ENCODE results near the gene DPP6. TPM values are rescaled to one million over a fixed set of nuclear protein-coding genes. Genes with fewer than 3 reads are reported as not detected.
"Not testable (repeated sequence)": the region's sequence is repeated elsewhere in the genome, so short reads cannot be mapped to it uniquely, and the experiment has no call there.

DPP6 gene
- total RNA-seq, 4 donors from 2014 or later = 0.60 to 1.7 (median 1.6) TPM; not detected in 1

DNA sequence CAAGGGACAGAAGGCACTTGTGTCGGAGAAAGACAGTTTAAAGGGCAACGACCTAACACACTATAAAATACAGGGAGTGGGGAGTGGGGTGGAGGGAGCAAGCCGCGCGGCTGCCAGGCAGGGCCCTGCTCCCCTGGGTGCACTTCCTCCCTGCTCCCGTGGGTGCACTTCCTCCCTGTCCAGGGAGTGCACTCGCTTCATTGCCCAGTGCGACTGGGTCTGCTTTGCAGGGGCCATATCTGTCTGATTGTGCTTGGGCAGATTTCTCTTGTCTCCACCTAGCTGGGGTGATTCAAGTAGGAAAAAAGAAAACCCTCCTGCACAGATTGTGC lies 94.5 kb downstream of the DPP6 start:
- not testable (repeated sequence) for H3K27ac ChIP-seq; H3K9me3 ChIP-seq; H3K36me3 ChIP-seq; H3K4me3 ChIP-seq; DNase-seq (ENCODE audit: low spot score in 2 of 2); H3K4me1 ChIP-seq; H3K27me3 ChIP-seq
- WGBS, 2 donors = 39% methylated on average over 3 of the region's 8 CpGs; no CpG with 5 or more reads in 1 of the 2 donors

- not testable (repeated sequence) for H3K4me3 ChIP-seq; H3K27me3 ChIP-seq; H3K4me1 ChIP-seq; H3K36me3 ChIP-seq; H3K27ac ChIP-seq; H3K9me3 ChIP-seq; DNase-seq (ENCODE audit: low spot score in 2 of 2)
- WGBS, 2 donors = 75 to 89% methylated on average over 9 of the region's 10 CpGs
Measured at GRCh38 chr7:154148791-154149516, 96.8 kb downstream of the DPP6 start.

- H3K4me3 ChIP-seq; H3K4me1 ChIP-seq; DNase-seq (ENCODE audit: low spot score in 2 of 2); H3K27ac ChIP-seq; H3K9me3 ChIP-seq; H3K27me3 ChIP-seq; H3K36me3 ChIP-seq: not testable (repeated sequence)
- 86 to 92% methylated on average over 9 of the region's 9 CpGs for WGBS, 2 donors
Measured at GRCh38 chr7:154150656-154151055, 98.5 kb downstream of the DPP6 start.

DNA sequence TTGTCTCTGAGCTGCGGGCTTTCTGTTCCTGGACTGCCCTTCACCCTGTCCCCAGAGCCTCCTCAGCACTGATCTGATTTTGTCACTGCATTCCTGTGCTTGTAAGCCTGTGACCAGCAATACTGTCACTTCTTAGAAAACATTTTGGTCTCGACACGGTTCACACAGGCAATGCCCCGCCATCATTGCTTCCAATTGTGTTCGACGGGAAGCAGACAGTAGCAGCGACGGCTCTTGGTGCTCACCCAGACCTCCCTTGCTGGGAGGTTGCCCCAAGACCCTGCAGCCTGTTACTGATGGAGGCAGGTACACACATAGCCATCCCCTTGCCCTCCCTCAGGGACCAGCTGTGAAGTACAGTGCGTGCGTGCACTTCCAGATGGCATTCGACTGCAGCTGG lies 99.1 kb downstream of the DPP6 start:
- H3K27me3 ChIP-seq = not testable (repeated sequence)
- WGBS, 2 donors = 82 to 86% methylated on average over 11 of the region's 11 CpGs

GRCh38 chr7:154155928-154156327 lies 103.7 kb downstream of the DPP6 start:
- H3K4me3 ChIP-seq; DNase-seq (ENCODE audit: low spot score in 2 of 2); H3K4me1 ChIP-seq; H3K27me3 ChIP-seq; H3K9me3 ChIP-seq; H3K36me3 ChIP-seq; H3K27ac ChIP-seq: not testable (repeated sequence)
- WGBS, 2 donors = 70 to 78% methylated on average over 2 to 3 of the region's 3 CpGs

More for the DNA sequence above, 99.1 kb downstream of the DPP6 start:
- not testable (repeated sequence) for DNase-seq (ENCODE audit: low spot score in 2 of 2); H3K27ac ChIP-seq; H3K9me3 ChIP-seq; H3K4me3 ChIP-seq; H3K36me3 ChIP-seq; H3K4me1 ChIP-seq

DNA sequence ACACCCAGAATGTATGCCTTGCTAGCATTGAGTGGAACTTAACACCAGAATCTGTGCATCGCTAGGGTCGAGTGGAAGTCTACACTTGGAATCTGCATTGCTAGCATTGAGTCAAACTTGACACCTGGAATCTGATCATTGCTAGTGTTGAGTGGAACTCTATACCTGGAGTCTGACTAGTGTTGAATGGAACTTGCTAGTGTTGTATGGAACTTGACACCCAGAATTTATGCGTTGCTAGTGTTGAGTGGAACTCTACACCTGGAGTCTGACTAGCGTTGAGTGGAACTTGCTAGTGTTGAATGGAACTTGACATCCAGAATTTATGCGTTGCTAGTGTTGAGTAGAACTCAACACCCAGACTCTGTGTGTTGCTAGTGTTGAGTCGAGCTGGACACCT lies 110.7 kb downstream of the DPP6 start:
- not testable (repeated sequence) for H3K4me1 ChIP-seq; DNase-seq (ENCODE audit: low spot score in 2 of 2); H3K4me3 ChIP-seq; H3K27me3 ChIP-seq; H3K27ac ChIP-seq; H3K36me3 ChIP-seq; H3K9me3 ChIP-seq
- WGBS, 2 donors = 89 to 90% methylated on average over 4 to 5 of the region's 6 CpGs

GRCh38 chr7:154163642-154164041 lies 111.4 kb downstream of the DPP6 start:
- H3K4me1 ChIP-seq; DNase-seq (ENCODE audit: low spot score in 2 of 2); H3K36me3 ChIP-seq; H3K27ac ChIP-seq; H3K4me3 ChIP-seq; H3K9me3 ChIP-seq; H3K27me3 ChIP-seq: not testable (repeated sequence)
- WGBS, 2 donors = 67 to 94% methylated on average over 1 to 2 of the region's 3 CpGs

GRCh38 chr7:154167051-154167450 lies 114.9 kb downstream of the DPP6 start:
- TF ChIP-seq EP300 (IDR thresholded peaks at IDR 0.05) (no peak), POLR2A (IDR thresholded peaks at IDR 0.05) (no peak)
- TF ChIP-seq, protein P1, sequence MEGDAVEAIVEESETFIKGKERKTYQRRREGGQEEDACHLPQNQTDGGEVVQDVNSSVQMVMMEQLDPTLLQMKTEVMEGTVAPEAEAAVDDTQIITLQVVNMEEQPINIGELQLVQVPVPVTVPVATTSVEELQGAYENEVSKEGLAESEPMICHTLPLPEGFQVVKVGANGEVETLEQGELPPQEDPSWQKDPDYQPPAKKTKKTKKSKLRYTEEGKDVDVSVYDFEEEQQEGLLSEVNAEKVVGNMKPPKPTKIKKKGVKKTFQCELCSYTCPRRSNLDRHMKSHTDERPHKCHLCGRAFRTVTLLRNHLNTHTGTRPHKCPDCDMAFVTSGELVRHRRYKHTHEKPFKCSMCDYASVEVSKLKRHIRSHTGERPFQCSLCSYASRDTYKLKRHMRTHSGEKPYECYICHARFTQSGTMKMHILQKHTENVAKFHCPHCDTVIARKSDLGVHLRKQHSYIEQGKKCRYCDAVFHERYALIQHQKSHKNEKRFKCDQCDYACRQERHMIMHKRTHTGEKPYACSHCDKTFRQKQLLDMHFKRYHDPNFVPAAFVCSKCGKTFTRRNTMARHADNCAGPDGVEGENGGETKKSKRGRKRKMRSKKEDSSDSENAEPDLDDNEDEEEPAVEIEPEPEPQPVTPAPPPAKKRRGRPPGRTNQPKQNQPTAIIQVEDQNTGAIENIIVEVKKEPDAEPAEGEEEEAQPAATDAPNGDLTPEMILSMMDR (IDR thresholded peaks at IDR 0.05) = no peak
- no peak overlapping the region for H3K4me3 ChIP-seq
- H3K9me3 ChIP-seq = no peaks in the 10 kb centered on the region
- no peaks in the 10 kb centered on the region for H3K36me3 ChIP-seq
- 36 to 45% methylated on average over 4 of the region's 4 CpGs for WGBS, 2 donors
- no peak for DNase-seq (ENCODE audit: low spot score in 2 of 2)
- no peaks in the 10 kb centered on the region for H3K4me1 ChIP-seq
- no peak overlapping the region for H3K27ac ChIP-seq
- no peaks in the 10 kb centered on the region for H3K27me3 ChIP-seq

- H3K9me3 ChIP-seq = no peaks in the 10 kb centered on the region
- H3K27ac ChIP-seq = no peak overlapping the region
- H3K4me1 ChIP-seq = no peaks in the 10 kb centered on the region
- TF ChIP-seq POLR2A (IDR thresholded peaks at IDR 0.05) = no peak
- TF ChIP-seq EP300 (IDR thresholded peaks at IDR 0.05) = no peak
- TF ChIP-seq, protein P1 (IDR thresholded peaks at IDR 0.05) = no peak
- no peaks in the 10 kb centered on the region for H3K27me3 ChIP-seq
- no peak for DNase-seq (ENCODE audit: low spot score in 2 of 2)
- H3K36me3 ChIP-seq = no peaks in the 10 kb centered on the region
- no peak overlapping the region for H3K4me3 ChIP-seq
- 70 to 81% methylated on average over 4 of the region's 4 CpGs for WGBS, 2 donors
Measured at GRCh38 chr7:154167807-154168206, 115.6 kb downstream of the DPP6 start.

Data from tibial nerve (tissue), 4 donors.